Right renal cortex interstitium (tissue), 3 donors: ENCODE measurements around the gene THSD8. TPM values are rescaled to one million over a fixed set of nuclear protein-coding genes. Genes with fewer than 3 reads are reported as not detected.
"Not testable (repeated sequence)": the region's sequence is repeated elsewhere in the genome, so short reads cannot be mapped to it uniquely, and the experiment has no call there.

Source experiments
- DNase-seq, 3 donors: peaks; one replicate each; pipeline ENCODE4 v3.0.0-alpha.2; 2013; ENCODE audit warnings: low read depth in 3 of 3, low spot score in 2 of 3
- polyA plus RNA-seq, 3 donors: library from polyadenylated mRNA; unstranded; fragments of 120-200 nt; gene quantifications; one replicate each; pipeline ENCODE4 v1.2.1, GENCODE V29; 2013; ENCODE audit not compliant: insufficient read length in 3 of 3

Gene THSD8
- polyA plus RNA-seq, 3 donors = 1.7 to 7.5 (median 5.9) TPM

DNA sequence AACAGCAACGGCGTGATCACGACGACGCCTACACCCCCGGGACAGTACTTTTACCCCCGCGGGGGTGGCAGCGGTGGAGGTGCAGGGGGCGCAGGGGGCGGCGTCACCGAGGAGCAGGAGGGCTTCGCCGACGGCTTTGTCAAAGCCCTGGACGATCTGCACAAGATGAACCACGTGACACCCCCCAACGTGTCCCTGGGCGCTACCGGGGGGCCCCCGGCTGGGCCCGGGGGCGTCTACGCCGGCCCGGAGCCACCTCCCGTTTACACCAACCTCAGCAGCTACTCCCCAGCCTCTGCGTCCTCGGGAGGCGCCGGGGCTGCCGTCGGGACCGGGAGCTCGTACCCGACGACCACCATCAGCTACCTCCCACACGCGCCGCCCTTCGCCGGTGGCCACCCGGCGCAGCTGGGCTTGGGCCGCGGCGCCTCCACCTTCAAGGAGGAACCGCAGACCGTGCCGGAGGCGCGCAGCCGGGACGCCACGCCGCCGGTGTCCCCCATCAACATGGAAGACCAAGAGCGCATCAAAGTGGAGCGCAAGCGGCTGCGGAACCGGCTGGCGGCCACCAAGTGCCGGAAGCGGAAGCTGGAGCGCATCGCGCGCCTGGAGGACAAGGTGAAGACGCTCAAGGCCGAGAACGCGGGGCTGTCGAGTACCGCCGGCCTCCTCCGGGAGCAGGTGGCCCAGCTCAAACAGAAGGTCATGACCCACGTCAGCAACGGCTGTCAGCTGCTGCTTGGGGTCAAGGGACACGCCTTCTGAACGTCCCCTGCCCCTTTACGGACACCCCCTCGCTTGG lies 9.6 kb upstream of the THSD8 start:
- no peak for DNase-seq

DNA sequence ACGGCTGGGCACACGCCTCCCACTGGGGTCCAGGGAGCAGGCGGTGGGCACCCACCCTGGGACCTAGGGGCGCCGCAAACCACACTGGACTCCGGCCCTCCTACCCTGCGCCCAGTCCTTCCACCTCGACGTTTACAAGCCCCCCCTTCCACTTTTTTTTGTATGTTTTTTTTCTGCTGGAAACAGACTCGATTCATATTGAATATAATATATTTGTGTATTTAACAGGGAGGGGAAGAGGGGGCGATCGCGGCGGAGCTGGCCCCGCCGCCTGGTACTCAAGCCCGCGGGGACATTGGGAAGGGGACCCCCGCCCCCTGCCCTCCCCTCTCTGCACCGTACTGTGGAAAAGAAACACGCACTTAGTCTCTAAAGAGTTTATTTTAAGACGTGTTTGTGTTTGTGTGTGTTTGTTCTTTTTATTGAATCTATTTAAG lies 9.0 kb upstream of the THSD8 start:
- no peak for DNase-seq

DNA sequence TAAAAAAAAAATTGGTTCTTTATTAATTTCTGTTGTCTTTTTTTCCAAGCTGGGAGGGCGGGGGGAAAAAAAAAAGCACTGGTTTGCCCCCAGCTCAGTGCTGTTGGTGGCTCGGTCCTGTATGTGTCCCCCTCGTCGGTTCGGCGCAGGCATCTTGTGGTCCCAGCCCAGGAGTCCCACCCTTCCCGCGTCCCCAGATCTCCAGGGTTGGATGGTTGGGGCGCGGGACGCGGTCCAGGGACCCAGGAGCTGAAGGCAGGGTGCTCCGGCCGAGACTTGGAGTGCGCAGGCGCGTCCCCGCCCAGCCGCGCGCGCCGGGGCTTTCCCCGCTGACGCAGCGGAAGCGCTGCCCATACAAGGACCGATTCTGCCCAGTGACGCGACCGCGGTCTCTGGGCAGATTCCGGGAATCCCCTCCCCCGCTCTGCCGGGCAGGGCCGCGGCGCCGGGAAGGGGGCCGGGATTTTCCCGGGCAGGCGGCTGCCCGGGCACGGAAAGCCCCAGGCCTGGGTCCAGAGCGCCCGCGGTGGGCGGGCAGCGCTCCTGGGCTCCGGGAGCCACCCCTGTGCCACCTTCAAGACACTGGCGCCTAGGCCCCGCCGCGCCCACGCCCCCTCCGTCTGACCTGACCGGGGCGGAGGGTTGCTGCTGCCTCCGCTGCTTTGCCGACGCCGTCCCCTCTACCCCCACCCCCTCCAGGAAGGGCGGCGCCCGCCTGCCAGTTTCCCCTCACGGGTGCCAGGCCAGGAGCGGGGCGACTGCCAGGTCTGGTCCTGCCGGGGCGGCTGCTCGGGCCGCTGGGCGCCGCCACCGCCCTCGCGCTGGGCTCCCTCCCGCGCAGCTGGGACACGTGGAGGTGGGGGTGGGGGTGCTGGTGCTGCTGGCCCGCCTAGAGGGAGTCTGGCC lies 8.3 kb upstream of the THSD8 start:
- peak in 1 of 3 donors; percentile 88 for DNase-seq

DNA sequence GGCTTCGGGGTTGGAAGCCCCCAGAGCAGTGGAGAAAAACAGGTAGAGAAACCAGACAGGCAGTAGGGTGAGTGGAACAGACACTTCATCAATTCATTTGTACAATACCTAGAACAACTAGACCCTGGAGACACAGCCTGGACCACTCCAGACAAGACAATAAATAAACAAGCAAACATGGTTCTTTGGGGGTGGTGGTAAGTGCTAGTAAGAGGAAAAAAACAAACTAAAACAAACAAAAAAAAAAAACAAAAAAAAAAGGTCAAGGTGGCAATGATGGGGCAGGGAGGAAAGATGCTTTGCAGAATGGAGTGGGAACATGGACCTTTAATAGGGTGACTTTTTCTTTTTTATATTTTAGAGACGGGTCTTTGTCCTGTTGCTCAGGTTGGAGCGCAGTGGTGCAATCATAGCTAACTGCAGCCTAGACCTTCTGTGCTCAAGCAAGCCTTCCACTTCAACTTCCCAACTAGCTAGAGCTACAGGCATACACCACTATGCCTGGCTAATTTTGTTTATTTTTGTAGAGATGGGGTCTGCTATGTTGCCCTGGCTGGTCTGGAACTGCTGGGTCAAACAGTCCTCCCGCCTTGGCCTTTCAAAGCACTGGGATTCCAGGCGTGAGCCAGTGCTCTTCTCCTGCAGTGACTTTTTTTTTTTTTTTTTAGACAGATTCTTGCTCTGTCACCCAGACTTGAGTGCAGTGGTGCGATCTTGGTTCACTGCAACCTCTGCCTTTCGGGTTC lies 7.5 kb upstream of the THSD8 start:
- DNase-seq = no peak

DNA sequence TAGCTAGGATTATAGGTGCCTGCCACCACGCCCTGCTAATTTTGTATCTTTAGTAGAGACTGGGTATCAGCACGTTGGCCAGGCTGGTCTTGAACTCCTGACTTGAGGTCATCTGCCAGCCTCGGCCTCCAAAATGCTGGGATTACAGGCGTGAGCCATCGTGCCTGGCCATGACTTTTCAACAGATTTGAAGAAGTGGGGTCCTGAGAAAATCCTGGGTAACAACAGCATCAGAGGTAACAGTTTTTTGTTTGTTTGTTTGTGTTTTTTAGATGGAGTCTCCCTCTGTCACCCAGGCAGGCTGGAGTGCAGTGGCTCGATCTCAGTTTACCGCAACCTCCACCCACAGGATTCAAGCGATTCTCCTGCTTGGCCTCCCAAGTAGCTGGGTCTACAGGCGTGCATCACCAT lies 6.9 kb upstream of the THSD8 start:
- no peak for DNase-seq

DNA sequence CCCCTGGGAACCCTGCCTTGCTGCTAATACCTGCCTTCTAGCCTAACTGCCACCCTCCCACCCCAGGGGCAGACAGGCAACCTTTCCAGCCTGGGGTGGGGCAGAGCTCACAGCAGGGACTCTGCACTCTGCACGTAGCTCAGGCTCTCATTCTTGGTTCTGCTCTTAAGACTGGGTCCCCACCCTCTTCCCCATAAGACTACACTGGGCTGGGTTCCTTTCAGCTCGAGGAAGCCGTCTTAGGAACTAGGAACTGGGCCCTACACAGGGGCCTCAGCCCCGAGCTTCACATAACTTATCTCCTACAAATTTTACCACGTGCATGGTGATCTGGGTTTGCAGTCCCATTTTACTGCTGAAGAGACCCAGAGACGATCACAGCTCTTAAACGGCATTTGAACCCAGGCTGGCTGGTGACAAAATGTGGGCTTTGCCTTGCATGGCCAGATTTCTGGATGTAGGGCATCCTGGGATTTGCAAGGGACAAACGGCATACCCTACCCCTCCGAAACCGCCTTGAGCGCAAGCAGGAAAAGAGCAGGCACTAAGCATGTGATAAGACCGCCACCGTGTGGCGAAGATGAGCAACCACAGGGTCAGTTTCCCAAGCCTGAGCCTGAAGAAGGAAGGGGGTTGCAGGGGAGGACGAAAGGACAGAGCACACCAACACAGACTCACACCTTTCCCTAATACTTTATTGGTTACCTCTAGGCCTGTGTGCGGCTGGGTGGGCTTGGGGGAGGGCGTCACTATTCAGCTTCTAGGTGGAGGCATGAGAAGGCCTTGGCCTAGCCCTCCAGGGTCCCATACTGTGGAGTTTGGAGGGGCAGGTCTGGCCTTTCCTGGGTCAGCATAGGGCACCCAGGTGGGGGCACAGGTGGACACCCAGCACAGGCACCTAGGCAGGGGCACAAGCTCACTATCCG lies 5.5 kb upstream of the THSD8 start:
- no peak for DNase-seq

DNA sequence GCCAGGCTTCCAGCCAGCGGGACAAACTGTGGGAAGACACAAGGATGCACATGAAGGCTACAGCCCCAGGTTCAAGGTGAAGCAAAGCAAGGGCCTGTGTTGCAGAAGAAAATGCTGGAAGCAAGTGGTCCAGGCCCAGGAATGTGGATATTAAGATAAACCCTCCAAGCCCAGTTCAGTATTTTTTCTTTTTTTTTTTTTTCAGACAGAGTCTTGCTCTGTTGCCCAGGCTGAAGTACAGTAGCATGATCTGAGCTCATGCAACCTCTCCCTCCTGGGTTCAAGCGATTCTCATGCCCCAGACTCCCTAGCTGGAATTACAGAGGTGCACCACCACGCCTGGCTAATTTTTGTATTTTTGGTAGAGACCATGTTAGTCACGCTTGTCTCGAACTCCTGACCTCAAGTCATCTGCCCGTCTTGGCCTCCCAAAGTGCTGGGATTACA lies 4.7 kb upstream of the THSD8 start:
- DNase-seq = no peak

DNA sequence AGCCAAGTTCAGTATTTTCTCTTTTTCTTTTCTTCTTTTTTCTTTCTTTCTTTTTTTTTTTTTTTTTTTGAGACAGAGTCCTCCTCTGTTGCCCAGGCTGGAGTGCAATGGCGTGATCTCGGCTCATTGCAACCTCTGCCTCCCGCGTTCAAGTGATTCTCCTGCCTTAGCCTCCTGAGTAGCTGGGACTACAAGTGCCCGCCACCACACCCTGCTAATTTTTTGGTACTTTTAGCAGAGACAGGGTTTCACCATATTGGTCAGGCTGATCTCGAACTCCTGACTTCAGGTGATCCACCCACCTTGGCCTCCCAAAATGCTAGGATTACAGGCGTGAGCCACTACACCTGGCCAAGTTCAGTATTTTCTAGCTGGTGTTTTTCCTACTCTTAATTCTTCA lies 4.3 kb upstream of the THSD8 start:
- not testable (repeated sequence) for DNase-seq

DNA sequence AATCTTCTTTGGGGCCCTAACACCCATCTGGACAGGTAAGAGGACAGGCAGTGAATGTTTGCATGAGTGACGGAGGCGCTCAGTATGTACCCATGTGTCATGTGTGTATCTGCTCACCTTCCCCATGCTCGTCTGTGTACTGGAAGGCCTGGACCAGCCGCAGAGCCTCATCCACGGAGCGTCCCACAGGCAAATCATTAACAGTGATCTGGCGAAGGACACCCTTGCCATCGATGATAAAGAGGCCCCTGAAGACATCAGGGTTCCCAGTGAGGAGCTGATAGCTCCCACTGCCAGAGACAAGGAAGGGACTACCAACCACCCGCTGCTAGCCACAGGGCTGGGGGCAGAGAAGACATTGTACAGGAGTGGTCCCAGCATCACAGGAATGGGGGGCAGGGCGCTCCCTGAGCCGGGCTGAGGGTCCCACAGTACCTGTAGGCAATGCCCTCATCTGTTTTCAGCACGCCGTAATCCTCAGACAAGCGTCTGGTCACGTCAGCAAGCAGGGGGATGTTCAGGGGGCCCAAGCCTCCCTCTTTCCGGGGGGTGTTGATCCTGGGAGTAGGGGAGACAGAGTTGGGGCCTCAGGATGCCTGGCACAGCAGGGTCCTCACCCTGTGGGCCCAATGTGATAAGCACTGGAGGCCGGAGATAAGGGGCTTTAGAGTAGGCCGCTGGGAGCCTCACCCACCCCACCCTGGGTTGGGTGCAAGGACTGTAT lies 2.0 kb upstream of the THSD8 start:
- DNase-seq = no peak

DNA sequence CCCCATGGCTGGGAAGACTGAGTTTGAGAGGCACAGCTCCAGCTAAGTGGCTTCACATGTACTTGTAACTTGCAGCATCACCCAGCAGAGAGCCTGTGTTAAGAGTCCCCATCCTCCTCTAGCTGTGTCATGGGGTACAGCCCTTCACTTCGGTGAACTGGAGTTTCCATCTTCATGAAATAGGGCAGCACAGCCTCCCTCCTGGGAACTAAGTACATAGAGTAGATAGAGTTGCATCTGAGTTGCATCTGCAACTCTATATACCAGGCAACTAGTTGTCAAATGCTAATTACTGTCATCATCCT lies 1.5 kb upstream of the THSD8 start:
- no peak for DNase-seq

DNA sequence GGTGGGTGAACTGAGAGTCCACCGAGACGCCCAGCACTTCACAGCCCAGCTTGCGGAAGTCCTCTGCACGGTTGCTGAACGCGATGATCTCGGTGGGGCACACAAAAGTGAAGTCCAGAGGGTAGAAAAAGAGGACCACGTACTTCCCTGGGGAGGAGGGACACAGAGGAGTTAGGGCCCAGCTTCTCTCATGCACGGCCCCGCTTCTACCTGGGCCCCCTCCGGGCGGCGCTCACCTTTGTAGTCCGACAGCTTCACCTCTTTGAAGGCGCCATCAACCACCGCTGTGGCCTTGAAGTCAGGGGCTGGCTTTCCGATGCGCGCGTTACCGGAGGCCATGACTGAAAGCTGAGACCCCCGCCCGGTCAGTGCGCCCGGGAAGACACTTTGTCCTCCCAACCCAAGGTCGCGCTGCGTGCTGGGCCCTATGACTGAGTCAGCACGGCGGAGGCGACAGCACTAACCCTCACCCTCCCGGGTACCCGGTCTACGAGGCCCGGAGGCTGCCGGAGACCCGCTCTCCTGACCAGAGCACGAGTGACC lies 875 bp upstream of the THSD8 start:
- no peak for DNase-seq

DNA sequence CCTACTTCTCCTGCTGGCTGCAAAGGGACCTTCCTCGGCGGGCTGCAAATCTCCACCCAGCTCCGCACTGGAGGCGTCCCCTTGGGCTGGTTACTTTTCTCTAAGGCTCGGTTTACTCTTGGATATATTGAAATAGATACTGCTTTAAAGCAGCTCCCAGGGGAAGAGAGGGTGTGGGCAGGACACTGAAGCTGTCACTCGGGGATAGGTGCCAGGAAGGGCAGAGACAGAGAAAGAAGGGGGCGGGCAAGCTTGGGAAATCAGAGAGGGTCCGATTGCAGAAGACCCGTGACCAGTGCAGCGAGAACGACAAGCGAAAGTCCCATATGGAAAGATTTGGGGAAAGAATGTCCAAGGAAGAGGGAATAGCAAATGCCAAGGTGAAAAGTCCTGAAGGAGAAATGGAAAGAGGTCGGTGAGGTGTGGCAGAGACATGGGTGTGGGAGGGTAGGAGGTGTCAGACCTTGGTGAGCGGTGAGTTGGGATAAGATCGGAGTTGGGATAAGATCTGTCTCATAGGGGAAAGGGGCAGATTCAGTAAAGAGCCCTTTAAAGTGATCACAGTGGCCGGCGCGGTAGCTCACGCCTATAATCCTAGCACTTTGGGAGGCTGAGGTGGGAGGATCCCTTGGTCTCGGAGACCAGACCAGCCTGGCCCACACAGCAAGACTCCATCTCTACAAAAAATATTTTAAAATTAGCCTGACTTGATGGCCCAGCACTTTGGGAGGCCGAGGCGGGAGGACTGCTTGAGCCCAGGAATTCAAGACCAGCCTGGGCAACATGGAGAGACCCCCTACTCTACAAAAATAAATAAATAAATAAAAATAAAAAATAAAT lies 618 bp downstream of the THSD8 start:
- DNase-seq = no peak

DNA sequence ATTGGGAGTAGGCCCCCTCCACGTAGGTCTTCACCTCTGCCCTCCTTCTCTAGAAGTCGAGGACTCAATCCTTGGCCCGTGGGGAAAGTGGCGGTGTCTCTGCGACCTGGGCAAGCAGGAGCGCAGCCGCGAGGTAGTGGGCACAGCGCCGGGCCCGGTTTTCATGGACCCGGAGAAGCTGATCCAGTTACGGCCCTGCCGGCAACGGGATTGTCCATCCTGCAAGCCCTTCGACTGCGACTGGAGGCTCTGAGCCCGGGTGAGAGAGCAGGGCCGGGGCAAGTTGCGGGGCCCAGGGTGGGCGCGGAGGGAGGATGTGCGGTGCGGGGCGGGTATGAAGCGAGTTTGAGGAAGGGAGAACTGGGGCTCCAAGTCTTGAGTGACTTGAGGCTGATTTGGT lies 2.2 kb downstream of the THSD8 start:
- DNase-seq = no peak

DNA sequence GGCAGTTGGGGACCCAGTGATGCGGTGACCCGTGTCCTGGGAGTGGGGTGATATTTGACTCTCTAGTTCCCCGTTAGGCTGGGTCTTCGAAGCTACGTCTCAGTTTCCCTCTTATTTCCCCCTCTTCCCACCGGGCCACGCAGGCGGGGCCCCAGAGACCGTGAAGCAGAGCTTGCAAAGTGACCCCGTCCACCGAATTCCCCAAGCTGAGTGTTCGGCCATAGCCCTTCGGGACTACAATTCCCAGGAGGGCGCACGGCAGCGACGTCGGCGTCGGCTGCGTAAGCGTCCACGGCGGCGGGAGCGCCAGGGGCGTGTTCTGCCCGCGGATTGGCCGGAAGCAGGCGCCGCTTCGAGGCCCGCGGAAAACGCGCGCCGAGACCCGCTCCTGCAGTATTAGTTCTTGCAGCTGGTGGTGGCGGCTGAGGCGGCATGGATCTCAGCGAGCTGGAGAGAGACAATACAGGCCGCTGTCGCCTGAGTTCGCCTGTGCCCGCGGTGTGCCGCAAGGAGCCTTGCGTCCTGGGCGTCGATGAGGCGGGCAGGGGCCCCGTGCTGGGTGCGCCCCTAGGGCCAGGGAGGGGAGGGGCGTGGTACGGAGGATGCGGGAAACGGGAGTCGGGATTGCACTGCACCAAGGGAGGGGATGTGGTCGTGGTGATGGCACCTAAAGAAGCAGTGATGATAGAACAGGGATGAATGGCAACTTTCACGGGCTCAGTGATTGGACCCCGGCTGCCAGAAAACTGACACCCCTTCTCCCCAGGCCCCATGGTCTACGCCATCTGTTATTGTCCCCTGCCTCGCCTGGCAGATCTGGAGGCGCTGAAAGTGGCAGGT lies 4.6 kb downstream of the THSD8 start, which contains the start of gene RNASEH2A:
TSS of gene RNASEH2A (plus strand) at position 343 of the 840 bp plus-strand sequence. CDS start at position 433, 90 bp downstream.
- DNase-seq = peak in 1 of 3 donors; percentile 85

DNA sequence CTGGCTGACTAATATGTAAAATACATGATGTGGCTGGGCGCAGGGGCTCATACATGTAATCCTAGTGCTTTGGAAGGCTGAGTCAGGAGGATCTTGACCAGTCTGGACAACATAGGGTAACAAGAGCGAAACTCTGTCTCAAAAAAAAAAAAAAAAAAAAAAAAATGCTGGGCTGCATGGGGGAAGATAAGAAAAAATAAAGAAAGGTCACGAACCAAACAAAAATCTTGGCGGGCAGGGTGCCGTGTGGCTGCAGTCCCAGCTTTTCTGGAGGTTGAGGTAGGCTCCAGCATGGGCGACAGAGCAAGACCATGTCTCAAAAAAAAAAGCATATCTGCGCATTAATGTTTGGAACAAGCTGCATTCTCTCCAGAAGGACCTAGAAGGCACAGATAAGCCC lies 13.2 kb downstream of the THSD8 start:
- DNase-seq = no peak

DNA sequence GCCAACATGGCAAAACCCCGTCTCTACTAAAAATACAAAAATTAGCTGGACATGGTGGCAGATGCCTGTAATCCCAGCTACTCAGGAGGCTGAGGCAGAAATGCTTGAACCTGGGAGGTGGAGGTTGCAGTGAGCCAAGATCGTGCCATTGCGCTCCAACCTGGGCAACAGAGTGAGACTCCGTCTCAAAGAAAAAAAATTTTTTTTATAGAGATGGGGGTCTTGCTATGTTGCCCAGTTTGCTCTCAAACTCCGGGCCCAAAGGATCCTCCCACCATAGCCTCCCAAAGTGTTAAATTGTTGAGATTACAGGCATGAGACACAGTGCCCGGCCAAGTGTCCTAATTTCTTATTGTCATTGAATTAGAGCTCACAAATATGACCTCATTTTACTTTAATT lies 15.3 kb downstream of the THSD8 start:
- not testable (repeated sequence) for DNase-seq

DNA sequence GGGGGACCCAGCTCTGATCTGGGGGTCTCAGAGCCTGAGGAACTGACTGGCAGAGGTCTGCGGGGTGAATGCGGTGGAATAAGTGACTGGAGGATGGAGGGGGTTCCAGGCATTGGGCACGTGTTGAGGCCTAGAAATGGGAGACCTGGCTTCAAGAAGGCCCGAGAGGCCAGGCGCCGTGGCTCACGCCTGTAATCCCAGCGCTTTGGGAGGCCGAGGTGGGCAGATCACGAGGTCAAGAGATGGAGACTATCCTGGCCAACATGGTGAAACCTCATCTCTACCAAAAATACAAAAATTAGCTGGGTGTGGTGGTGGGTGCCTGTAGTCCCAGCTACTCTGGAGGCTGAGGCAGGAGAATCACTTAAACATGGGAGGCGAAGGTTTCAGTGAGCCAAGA lies 15.9 kb downstream of the THSD8 start:
- not testable (repeated sequence) for DNase-seq
